Panc1 (cell line): Measurements from ENCODE around the gene ATF5. TPM values are rescaled to one million over a fixed set of nuclear protein-coding genes. Genes with fewer than 3 reads are reported as not detected.
"Not testable (repeated sequence)": the region's sequence is repeated elsewhere in the genome, so short reads cannot be mapped to it uniquely, and the experiment has no call there.

ENCODE experiments used
- ATAC-seq: fragments of 200-7000 bp; cut with Tn5 transposase; 2 replicates; pipeline ENCODE4 v1.9.1; 2020; ENCODE audit warnings: mild to moderate bottlenecking, moderate library complexity
- BruUV-seq: library from RNA; stranded (reverse); fragments of 400-500 nt; replicated peaks from 2 replicates; lab custom pipeline; 2021; lab: Mats Ljungman, UMichigan
- CTCF ChIA-PET: fragments of 300-600 bp; sonication (Branson Sonifier 250); formaldehyde crosslinking; loops from one replicate; lab custom pipeline; 2022; ENCODE audit warnings: antibody characterized with exemption; lab: Charles Lee
- POLR2A ChIA-PET: fragments of 300-600 bp; sonication (Branson Sonifier 250); formaldehyde crosslinking; loops from one replicate; lab custom pipeline; 2022; ENCODE audit warnings: antibody characterized with exemption; lab: Charles Lee
- DNase-seq: peaks from one replicate; pipeline ENCODE4 v3.0.0-alpha.2; 2010; ENCODE audit warnings: low read depth, low spot score
- H3K27ac ChIP-seq: 2 replicates; pipeline ENCODE4 v1.5.1; 2011; ENCODE audit warnings: mild to moderate bottlenecking, low read length, inconsistent platforms
- H3K27me3 ChIP-seq: fragments of 200-500 bp; sonication (Bioruptor generic); 2 replicates; pipeline ENCODE4 v1.6.0; 2014; ENCODE audit warnings: low read length, inconsistent platforms; ENCODE audit not compliant: control insufficient read depth, insufficient read depth
- H3K36me3 ChIP-seq: fragments of 200-500 bp; sonication (Bioruptor generic); 2 replicates; pipeline ENCODE4 v1.5.1; 2014; ENCODE audit warnings: inconsistent platforms, mild to moderate bottlenecking, low read length, moderate library complexity; ENCODE audit not compliant: control insufficient read depth, insufficient read depth
- H3K4me1 ChIP-seq: 2 replicates; pipeline ENCODE4 v1.5.1; 2011; ENCODE audit warnings: inconsistent platforms, mild to moderate bottlenecking, low read length, moderate library complexity; ENCODE audit not compliant: control insufficient read depth, insufficient read depth
- H3K4me3 ChIP-seq, 2 experiments: 2 replicates each; pipeline ENCODE4 v1.5.1; 2011 to 2012; ENCODE audit warnings: low read depth in 2 of 2, low read length in 2 of 2, mild to moderate bottlenecking in 2 of 2, inconsistent platforms in 1 of 2, moderate library complexity in 1 of 2
- H3K9me3 ChIP-seq: fragments of 200-500 bp; sonication (Bioruptor generic); 2 replicates; pipeline ENCODE4 v1.5.1; 2014; ENCODE audit warnings: low read depth, mild to moderate bottlenecking, inconsistent platforms, low read length, moderate library complexity; ENCODE audit not compliant: control insufficient read depth, insufficient read depth
- CTCF ChIP-seq: fragments of 450-650 bp; IDR thresholded peaks from 2 replicates; pipeline ENCODE4 v1.5.1; 2017; ENCODE audit warnings: mild to moderate bottlenecking
- POLR2AphosphoS5 ChIP-seq: IDR thresholded peaks from 2 replicates; pipeline ENCODE4 v1.6.1; 2012; ENCODE audit warnings: mild to moderate bottlenecking, low read depth, low read length, moderate library complexity
- REST ChIP-seq, 2 experiments: IDR thresholded peaks; 2 replicates each; pipeline ENCODE4 v1.6.1; 2011 to 2012; ENCODE audit warnings: low read depth in 2 of 2, control low read depth in 1 of 2, low read length in 1 of 2, mild to moderate bottlenecking in 1 of 2, moderate library complexity in 1 of 2; ENCODE audit not compliant: insufficient read depth in 1 of 2
- SIN3A ChIP-seq: IDR thresholded peaks from 2 replicates; pipeline ENCODE4 v1.6.1; 2012; ENCODE audit warnings: low read depth, mild to moderate bottlenecking, low read length, moderate library complexity, borderline replicate concordance; ENCODE audit not compliant: insufficient read depth
- TCF7L2 ChIP-seq: IDR thresholded peaks from 2 replicates; pipeline ENCODE4 v1.6.1; 2011; ENCODE audit warnings: mild to moderate bottlenecking, low read depth, low read length, inconsistent platforms
- in situ Hi-C: cut with HindIII; loops from 2 replicates; pipeline ENCODE4 v1.10.0; 2016; ENCODE audit warnings: low sequenced_read_pairs, low pct_unique_long_range_greater_than_20kb
- intact Hi-C: fragments of 100-400 bp; cut with micrococcal nuclease; formaldehyde crosslinking; loops from one replicate; pipeline ENCODE4 v1.10.0; 2022; ENCODE audit not compliant: unreplicated experiment
- total RNA-seq: library from RNA; stranded (reverse); gene quantifications from one replicate; pipeline ENCODE4 v1.2.1, GENCODE V29; 2021; ENCODE audit not compliant: unreplicated experiment

The ATF5 gene
- total RNA-seq, 1 experiment from 2014 or later, result 104 TPM

GRCh38 chr19:49968279-49968922 lies 39.4 kb downstream of the ATF5 start:
- Histone ChIP-seq H3K4me3 (no peak overlapping the region), H3K27me3 (no peaks in the 10 kb centered on the region), H3K9me3 (no peaks in the 10 kb centered on the region), H3K27ac (no peak overlapping the region), H3K4me1 (no peaks in the 10 kb centered on the region), H3K36me3 (no peaks in the 10 kb centered on the region)
- no peak for DNase-seq
- in situ Hi-C loops (no loop called here), intact Hi-C loops (no loop called here)
- ATAC-seq, result no peak
- CTCF ChIA-PET, result no interaction called here
- BruUV-seq, result no TSS peak
- POLR2A ChIA-PET, result no interaction called here
- TF ChIP-seq CTCF, result no peak
- TF ChIP-seq SIN3A, result no peak
- TF ChIP-seq REST (IDR thresholded peaks at IDR 0.05; ENCODE audit: insufficient read depth in 1 of 2, low read depth in 2 of 2, low read length in 1 of 2), result no peak
- no peak for TF ChIP-seq POLR2AphosphoS5
- TF ChIP-seq TCF7L2, result no peak

DNA sequence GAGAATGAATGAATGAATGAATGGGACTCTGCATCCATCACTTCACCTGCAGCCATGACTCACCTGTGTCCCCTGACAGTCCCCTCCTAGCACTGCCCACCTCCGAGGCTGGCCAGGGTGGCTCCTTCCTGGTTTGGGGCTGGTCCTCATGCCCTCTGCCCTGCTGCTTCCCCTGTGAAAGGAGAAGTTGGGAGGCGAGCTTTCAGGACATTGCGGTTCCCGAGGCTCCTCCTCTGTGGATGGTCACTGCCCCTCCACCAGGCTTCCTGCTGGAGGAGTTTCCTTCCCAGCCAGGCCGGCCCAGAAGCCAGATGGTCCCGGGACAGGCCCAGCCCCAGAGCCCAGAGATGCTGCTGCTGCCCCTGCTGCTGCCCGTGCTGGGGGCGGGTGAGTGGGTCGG lies 40.4 kb downstream of the ATF5 start:
- H3K4me1 ChIP-seq, H3K9me3 ChIP-seq, H3K36me3 ChIP-seq, intact Hi-C loops, POLR2A ChIA-PET, H3K4me3 ChIP-seq, DNase-seq, H3K27ac ChIP-seq, H3K27me3 ChIP-seq, CTCF ChIA-PET, BruUV-seq, in situ Hi-C loops: not testable (repeated sequence)
- ATAC-seq, result peak; percentile 46; the same call in 1 of the 2 replicates

GRCh38 chr19:49971991-49972411 lies 43.0 kb downstream of the ATF5 start:
- BruUV-seq, result no TSS peak
- CTCF ChIA-PET, result interaction anchor here (0.6 kb wide), 1 partner anchor 106 kb away, joined by 3 read pairs; no protein-coding TSS in a partner anchor
- Histone ChIP-seq H3K9me3 (no peaks in the 10 kb centered on the region), H3K36me3 (no peaks in the 10 kb centered on the region), H3K27ac (no peak overlapping the region), H3K4me3 (no peak overlapping the region), H3K4me1 (no peaks in the 10 kb centered on the region), H3K27me3 (no peaks in the 10 kb centered on the region)
- POLR2A ChIA-PET, result no interaction called here
- TF ChIP-seq POLR2AphosphoS5, result no peak
- no peak for TF ChIP-seq CTCF
- no peak for TF ChIP-seq REST (IDR thresholded peaks at IDR 0.05; ENCODE audit: insufficient read depth in 1 of 2, low read depth in 2 of 2, low read length in 1 of 2)
- TF ChIP-seq SIN3A, result no peak
- TF ChIP-seq TCF7L2, result no peak
- ATAC-seq, result no peak
- intact Hi-C loops (no loop called here), in situ Hi-C loops (no loop called here)
- DNase-seq, result no peak
